ENCODE measurements around the gene GDPD4. TPM values are rescaled to one million over a fixed set of nuclear protein-coding genes. Genes with fewer than 3 reads are reported as not detected.

GDPD4 gene
- total and polyA plus RNA-seq, 4 donors, result not detected

- 83 to 91% methylated on average over 12 of the region's 12 CpGs for WGBS, 2 donors
- Histone ChIP-seq H3K9ac (ENCODE audit: insufficient read depth in 1 of 2, low read length in 2 of 2) (no peak overlapping the region), H3K36me3 (ENCODE audit: control insufficient read depth in 4 of 4, insufficient read depth in 4 of 4, low read length in 4 of 4) (no peaks in the 10 kb centered on the region), H3K27me3 (ENCODE audit: control insufficient read depth in 3 of 3, insufficient read depth in 3 of 3, low read length in 2 of 3) (no peaks in the 10 kb centered on the region), H3K4me1 (ENCODE audit: control insufficient read depth in 5 of 5, insufficient read depth in 5 of 5, low read length in 5 of 5) (peaks cover 0 to 4% (median 0%) of the 10 kb centered on the region in 5 donors), H3K27ac (ENCODE audit: low read depth in 1 of 2, low read length in 1 of 2) (no peak overlapping the region), H3K9me3 (ENCODE audit: control insufficient read depth in 4 of 4, insufficient read depth in 3 of 4, low read length in 3 of 4) (no peaks in the 10 kb centered on the region), H3K4me3 (no peak overlapping the region)
- TF ChIP-seq CTCF (IDR thresholded peaks at IDR 0.05; ENCODE audit: control extremely low read depth, extremely low read depth), result no peak
- no peak for DNase-seq
- ATAC-seq (ENCODE audit: insufficient read depth, low FRiP score), result no peak
These were observed 96.6 kb downstream of the GDPD4 start for GRCh38 chr11:77204754-77205466.

- Histone ChIP-seq H3K27ac (ENCODE audit: low read depth in 1 of 2, low read length in 1 of 2) (no peak overlapping the region), H3K36me3 (ENCODE audit: control insufficient read depth in 4 of 4, insufficient read depth in 4 of 4, low read length in 4 of 4) (no peaks in the 10 kb centered on the region), H3K9me3 (ENCODE audit: control insufficient read depth in 4 of 4, insufficient read depth in 3 of 4, low read length in 3 of 4) (no peaks in the 10 kb centered on the region), H3K27me3 (ENCODE audit: control insufficient read depth in 3 of 3, insufficient read depth in 3 of 3, low read length in 2 of 3) (no peaks in the 10 kb centered on the region), H3K9ac (ENCODE audit: insufficient read depth in 1 of 2, low read length in 2 of 2) (no peak overlapping the region), H3K4me1 (ENCODE audit: control insufficient read depth in 5 of 5, insufficient read depth in 5 of 5, low read length in 5 of 5) (peaks cover 0 to 4% (median 0%) of the 10 kb centered on the region in 5 donors), H3K4me3 (no peak overlapping the region)
- 85 to 89% methylated on average over 20 of the region's 20 CpGs for WGBS, 2 donors
- ATAC-seq (ENCODE audit: insufficient read depth, low FRiP score) (no peak), DNase-seq (no peak)
- no peak for TF ChIP-seq CTCF (IDR thresholded peaks at IDR 0.05; ENCODE audit: control extremely low read depth, extremely low read depth)
These were observed 97.4 kb downstream of the GDPD4 start for GRCh38 chr11:77203901-77204753.

GRCh38 chr11:77202941-77203900 lies 98.3 kb downstream of the GDPD4 start:
- TF ChIP-seq CTCF (IDR thresholded peaks at IDR 0.05; ENCODE audit: control extremely low read depth, extremely low read depth), result no peak
- Histone ChIP-seq H3K27me3 (ENCODE audit: control insufficient read depth in 3 of 3, insufficient read depth in 3 of 3, low read length in 2 of 3) (no peaks in the 10 kb centered on the region), H3K4me3 (no peak overlapping the region), H3K9me3 (ENCODE audit: control insufficient read depth in 4 of 4, insufficient read depth in 3 of 4, low read length in 3 of 4) (no peaks in the 10 kb centered on the region), H3K4me1 (ENCODE audit: control insufficient read depth in 5 of 5, insufficient read depth in 5 of 5, low read length in 5 of 5) (peaks cover 0 to 4% (median 0%) of the 10 kb centered on the region in 5 donors), H3K9ac (ENCODE audit: insufficient read depth in 1 of 2, low read length in 2 of 2) (no peak overlapping the region), H3K27ac (ENCODE audit: low read depth in 1 of 2, low read length in 1 of 2) (no peak overlapping the region), H3K36me3 (ENCODE audit: control insufficient read depth in 4 of 4, insufficient read depth in 4 of 4, low read length in 4 of 4) (no peaks in the 10 kb centered on the region)
- ATAC-seq (ENCODE audit: insufficient read depth, low FRiP score) (no peak), DNase-seq (no peak)
- WGBS, 2 donors, result 89 to 91% methylated on average over 25 of the region's 25 CpGs

All from lung (tissue), 12 donors.